Kidney epithelial cell (primary cell): ENCODE data around the gene ANKRD60. TPM values are rescaled to one million over a fixed set of nuclear protein-coding genes. Genes with fewer than 3 reads are reported as not detected.
A peak's percentile ranks its signal among the peaks of the same experiment; 100 is the strongest.

ENCODE experiments used
- DNase-seq: peaks from one replicate; pipeline ENCODE4 v3.0.0-alpha.2; 2010; ENCODE audit warnings: low read depth
- H3K27me3 ChIP-seq: 2 replicates; pipeline ENCODE4 v1.6.0; 2011; ENCODE audit warnings: low read length; ENCODE audit not compliant: control insufficient read depth, insufficient read depth
- H3K36me3 ChIP-seq: 2 replicates; pipeline ENCODE4 v1.5.1; 2011; ENCODE audit warnings: low read length; ENCODE audit not compliant: control insufficient read depth, insufficient read depth
- H3K4me3 ChIP-seq: 2 replicates; pipeline ENCODE4 v1.5.1; 2011; ENCODE audit warnings: low read depth, mild to moderate bottlenecking, control low read depth, low read length
- total RNA-seq: library from RNA; depleted of rRNA; stranded (reverse); fragments of >200 nt; gene quantifications from 2 replicates; pipeline ENCODE4 v1.2.3, GENCODE V29; 2015
- TF ChIP-seq, protein P1 (sequence below): IDR thresholded peaks from 2 replicates; pipeline ENCODE4 v1.5.1; 2011; ENCODE audit warnings: mild to moderate bottlenecking, moderate library complexity, low read length, control low read depth, inconsistent platforms; ENCODE audit not compliant: insufficient read depth, poor library complexity, severe bottlenecking

The ANKRD60 gene
- total RNA-seq, 1 donor from 2014 or later = not detected

DNA sequence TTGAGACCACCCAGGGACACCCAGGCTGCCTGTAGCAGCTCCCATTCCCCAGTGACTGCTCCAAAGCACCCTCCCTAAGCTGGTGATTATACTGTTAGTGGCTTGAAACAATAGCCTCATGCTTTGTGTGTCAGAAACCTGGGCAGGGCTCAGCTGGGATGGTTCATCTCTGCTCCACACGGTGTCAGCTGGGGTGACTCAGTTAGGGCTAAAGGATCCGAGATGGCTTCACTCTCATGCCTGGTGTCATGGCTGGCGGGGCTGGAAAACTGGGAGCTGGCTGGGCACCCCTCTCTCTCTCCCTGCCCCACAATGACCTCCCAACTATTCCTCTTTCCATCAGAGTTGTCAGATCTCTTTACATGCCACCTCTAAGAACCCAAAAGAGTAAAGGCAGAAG is 44.4 kb downstream of the ANKRD60 start:
- no peak for DNase-seq
- Histone ChIP-seq H3K36me3 (no peaks in the 10 kb centered on the region), H3K4me3 (no peak overlapping the region), H3K27me3 (peaks cover 3% of the 10 kb centered on the region)
- TF ChIP-seq, protein P1, sequence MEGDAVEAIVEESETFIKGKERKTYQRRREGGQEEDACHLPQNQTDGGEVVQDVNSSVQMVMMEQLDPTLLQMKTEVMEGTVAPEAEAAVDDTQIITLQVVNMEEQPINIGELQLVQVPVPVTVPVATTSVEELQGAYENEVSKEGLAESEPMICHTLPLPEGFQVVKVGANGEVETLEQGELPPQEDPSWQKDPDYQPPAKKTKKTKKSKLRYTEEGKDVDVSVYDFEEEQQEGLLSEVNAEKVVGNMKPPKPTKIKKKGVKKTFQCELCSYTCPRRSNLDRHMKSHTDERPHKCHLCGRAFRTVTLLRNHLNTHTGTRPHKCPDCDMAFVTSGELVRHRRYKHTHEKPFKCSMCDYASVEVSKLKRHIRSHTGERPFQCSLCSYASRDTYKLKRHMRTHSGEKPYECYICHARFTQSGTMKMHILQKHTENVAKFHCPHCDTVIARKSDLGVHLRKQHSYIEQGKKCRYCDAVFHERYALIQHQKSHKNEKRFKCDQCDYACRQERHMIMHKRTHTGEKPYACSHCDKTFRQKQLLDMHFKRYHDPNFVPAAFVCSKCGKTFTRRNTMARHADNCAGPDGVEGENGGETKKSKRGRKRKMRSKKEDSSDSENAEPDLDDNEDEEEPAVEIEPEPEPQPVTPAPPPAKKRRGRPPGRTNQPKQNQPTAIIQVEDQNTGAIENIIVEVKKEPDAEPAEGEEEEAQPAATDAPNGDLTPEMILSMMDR = no peak

DNA sequence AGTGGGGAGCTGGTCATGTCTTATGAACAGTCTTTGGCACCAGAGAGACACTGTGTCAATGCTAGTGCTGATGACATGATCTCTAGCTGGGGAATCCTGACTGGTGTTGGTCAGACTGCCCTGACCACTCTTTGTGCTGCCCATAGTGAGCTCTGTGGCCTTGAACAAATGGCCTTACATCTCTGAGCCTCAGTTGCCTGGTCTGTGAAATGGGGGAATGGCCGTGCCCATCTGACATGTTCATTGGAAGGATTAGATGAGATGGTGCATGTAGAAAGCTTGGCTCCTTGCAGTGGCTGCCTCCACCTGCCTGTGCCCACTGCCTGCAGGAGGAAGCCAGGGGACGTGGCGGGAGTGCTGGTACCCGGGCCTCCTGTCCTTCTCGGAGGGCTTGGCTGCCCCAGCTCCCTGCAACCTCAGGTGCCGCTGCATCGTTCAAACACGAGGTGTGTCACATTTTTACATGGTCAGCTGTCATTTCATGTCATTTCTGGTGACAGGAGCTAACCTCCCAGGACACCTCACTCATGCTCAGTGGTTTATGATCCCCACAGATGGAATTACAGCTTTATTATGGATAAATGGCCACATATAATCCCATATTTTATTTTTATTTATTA is 45.8 kb downstream of the ANKRD60 start:
- DNase-seq = no peak
- H3K4me3 ChIP-seq = no peak overlapping the region
- TF ChIP-seq, protein P1 = no peak
- no peaks in the 10 kb centered on the region for H3K36me3 ChIP-seq
- peaks cover 3% of the 10 kb centered on the region for H3K27me3 ChIP-seq

DNA sequence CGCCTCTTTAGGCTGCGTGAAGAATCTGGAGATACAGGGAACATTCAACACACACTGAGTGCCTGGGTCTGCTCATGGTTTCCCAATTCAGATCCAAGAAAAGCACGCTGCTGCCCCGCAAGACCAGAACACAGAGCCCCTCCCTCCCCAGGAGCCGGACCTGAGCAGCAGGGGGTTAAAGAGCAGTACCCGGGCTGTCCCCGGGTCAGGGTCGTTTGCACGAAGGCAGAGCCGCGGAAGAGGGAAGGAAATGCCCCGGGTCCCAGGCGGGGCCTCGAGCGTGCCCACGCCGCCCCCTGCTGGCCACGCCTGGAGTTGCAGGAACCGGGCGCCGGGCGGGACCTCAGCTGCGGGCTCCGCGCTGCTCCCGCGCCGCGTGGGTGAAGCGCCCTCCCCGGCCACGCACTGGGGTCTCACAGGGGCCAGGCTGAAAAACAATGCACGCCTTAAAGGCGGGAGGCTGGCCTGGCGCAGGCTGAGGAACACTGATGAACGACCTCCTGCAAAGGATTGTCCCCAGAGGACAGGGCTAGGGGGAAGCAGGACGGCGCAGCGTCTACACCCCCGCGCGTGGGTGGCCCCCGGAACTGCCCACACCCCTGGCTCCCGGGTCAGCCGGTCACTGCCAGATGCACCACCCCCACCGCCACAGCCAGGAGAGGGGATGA is 48.9 kb downstream of the ANKRD60 start:
- Histone ChIP-seq H3K36me3 (no peaks in the 10 kb centered on the region), H3K27me3 (peaks cover 3% of the 10 kb centered on the region), H3K4me3 (peak overlapping the region; percentile 2)
- DNase-seq = no peak
- TF ChIP-seq, protein P1 = peak; percentile 74

DNA sequence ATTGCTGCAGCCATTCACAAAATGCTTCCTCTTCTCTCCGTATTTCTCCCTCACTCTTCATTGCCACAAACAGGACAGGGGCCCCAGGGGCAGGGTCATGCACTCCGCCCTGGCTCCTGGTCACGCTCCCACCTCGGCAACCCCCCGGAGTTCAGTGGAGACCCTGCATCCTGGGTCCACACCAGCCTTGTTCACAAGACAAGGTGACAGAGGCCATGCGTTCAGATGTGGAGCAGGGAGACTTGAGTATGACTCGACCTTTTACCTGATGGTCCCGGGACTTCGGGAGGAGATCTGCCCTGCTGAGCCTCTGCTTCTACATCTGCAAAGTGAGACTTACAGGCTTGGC is 49.4 kb downstream of the ANKRD60 start:
- TF ChIP-seq, protein P1 = no peak
- no peak for DNase-seq
- Histone ChIP-seq H3K36me3 (no peaks in the 10 kb centered on the region), H3K4me3 (no peak overlapping the region), H3K27me3 (peaks cover 3% of the 10 kb centered on the region)

DNA sequence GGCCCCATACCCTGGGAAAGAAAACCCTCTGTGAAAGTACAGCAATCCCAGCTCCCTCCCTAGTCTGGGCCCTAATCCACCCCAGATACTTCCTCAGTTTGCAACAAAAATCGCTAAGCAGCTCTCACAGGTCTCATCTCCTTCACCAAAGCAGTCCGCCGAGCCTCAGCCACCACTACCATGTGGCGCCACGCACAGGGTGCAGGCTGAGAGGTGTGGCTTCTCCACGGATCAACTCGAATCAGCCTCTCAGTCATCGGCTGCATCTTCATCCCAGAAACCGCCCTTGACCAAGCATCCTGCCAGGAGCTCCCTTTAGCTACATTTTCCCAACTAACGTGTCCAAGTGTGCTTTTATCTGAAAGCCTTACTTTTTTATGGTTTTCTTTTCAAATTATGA is 50.7 kb downstream of the ANKRD60 start:
- no peaks in the 10 kb centered on the region for H3K36me3 ChIP-seq
- H3K4me3 ChIP-seq = no peak overlapping the region
- TF ChIP-seq, protein P1 = no peak
- peaks cover 3% of the 10 kb centered on the region for H3K27me3 ChIP-seq
- DNase-seq = no peak

DNA sequence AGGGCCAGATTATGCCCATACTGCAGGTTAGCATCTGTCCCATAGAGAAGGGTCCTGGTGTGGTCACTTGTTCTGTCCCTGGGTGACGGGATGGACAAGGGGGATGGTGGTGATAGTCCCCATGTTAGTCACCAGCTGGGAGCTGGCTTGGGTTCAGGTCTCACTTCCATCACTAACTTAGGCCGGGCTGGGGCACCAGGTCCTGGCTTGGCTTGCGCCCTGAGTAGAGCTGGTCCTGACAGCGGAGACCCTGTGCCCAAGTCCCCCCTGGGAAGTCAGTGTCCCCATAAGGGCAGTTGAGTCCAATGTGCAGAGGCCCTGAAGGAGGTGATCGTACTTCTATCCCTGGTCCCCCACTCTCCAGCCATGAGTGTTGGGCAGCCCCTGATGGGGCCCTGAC is 52.6 kb downstream of the ANKRD60 start:
- H3K36me3 ChIP-seq = no peaks in the 10 kb centered on the region
- no peak overlapping the region for H3K4me3 ChIP-seq
- DNase-seq = no peak
- TF ChIP-seq, protein P1 = no peak
- H3K27me3 ChIP-seq = no peaks in the 10 kb centered on the region
